ENCODE measurements around the gene TXNDC16. TPM values are rescaled to one million over a fixed set of nuclear protein-coding genes. Genes with fewer than 3 reads are reported as not detected.

Gene TXNDC16
- total RNA-seq, 1 donor, result 9.8 TPM

GRCh38 chr14:52422650-52423356 is 129.5 kb downstream of the TXNDC16 start:
- peak; percentile 66 for DNase-seq (ENCODE audit: insufficient read length, low spot score, missing footprints)
- H3K27me3 ChIP-seq (ENCODE audit: insufficient read depth, low read length), result no peaks in the 10 kb centered on the region
- no peaks in the 10 kb centered on the region for H3K9me3 ChIP-seq (ENCODE audit: low read depth, low read length)
- no peak overlapping the region for H3K4me3 ChIP-seq (ENCODE audit: insufficient read depth, low read length)
- no peak overlapping the region for H3K27ac ChIP-seq (ENCODE audit: low read depth, low read length)
- no peaks in the 10 kb centered on the region for H3K4me1 ChIP-seq (ENCODE audit: insufficient read depth, low read length)
- H2AFZ ChIP-seq (ENCODE audit: low read length), result no peak overlapping the region
- no peak overlapping the region for H3K4me2 ChIP-seq (ENCODE audit: insufficient read depth, low read length)
- H3K36me3 ChIP-seq (ENCODE audit: insufficient read depth, low read length), result no peaks in the 10 kb centered on the region
- no peaks in the 10 kb centered on the region for H3K79me2 ChIP-seq (ENCODE audit: insufficient read depth, low read length)
- no peak for TF ChIP-seq CTCF (IDR thresholded peaks at IDR 0.05; ENCODE audit: extremely low read depth, low read depth, low read length)
- no peaks in the 10 kb centered on the region for H4K20me1 ChIP-seq (ENCODE audit: insufficient read depth, low read length)

GRCh38 chr14:52417139-52417538 is 135.2 kb downstream of the TXNDC16 start:
- Histone ChIP-seq H3K4me3 (ENCODE audit: insufficient read depth, low read length) (no peak overlapping the region), H3K4me1 (ENCODE audit: insufficient read depth, low read length) (peaks cover 7% of the 10 kb centered on the region), H4K20me1 (ENCODE audit: insufficient read depth, low read length) (no peaks in the 10 kb centered on the region), H3K9me3 (ENCODE audit: low read depth, low read length) (no peaks in the 10 kb centered on the region), H3K27me3 (ENCODE audit: insufficient read depth, low read length) (no peaks in the 10 kb centered on the region), H3K27ac (ENCODE audit: low read depth, low read length) (no peak overlapping the region), H3K79me2 (ENCODE audit: insufficient read depth, low read length) (no peaks in the 10 kb centered on the region), H2AFZ (ENCODE audit: low read length) (no peak overlapping the region), H3K36me3 (ENCODE audit: insufficient read depth, low read length) (no peaks in the 10 kb centered on the region), H3K4me2 (ENCODE audit: insufficient read depth, low read length) (no peak overlapping the region)
- DNase-seq (ENCODE audit: insufficient read length, low spot score, missing footprints), result no peak
- TF ChIP-seq CTCF (IDR thresholded peaks at IDR 0.05; ENCODE audit: extremely low read depth, low read depth, low read length), result no peak

DNA sequence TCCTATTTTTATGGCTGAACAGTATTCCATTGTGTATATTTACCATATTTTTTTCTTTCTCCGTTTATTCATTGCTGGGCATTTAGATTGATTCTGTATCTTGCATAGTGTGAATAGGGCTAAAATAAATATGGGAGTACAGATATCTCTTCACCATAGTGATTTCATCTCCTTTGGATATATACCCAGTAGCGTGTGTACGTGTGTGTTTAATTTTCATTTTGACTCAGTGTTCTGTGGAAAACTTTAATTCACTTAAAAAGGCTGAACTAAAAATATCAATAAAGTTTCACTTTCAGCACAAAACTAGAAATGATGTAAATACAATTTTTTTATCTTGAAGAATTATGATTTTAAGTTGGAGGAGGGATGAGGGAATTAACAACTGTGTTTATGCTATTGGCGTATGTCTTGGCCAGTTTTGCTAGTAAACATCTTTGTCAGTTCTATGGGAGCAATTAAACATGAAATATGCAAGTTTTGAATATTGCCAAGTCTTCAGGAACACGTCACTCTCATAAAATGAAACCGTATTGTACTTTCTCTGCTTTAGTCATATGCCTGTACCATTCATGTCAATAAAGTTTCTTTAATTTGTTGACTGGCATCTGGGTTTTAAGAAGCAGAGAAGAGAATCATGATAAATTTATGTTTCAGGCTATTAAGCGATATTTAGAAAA is 138.4 kb downstream of the TXNDC16 start:
- H3K36me3 ChIP-seq (ENCODE audit: insufficient read depth, low read length), result no peaks in the 10 kb centered on the region
- H4K20me1 ChIP-seq (ENCODE audit: insufficient read depth, low read length), result no peaks in the 10 kb centered on the region
- no peaks in the 10 kb centered on the region for H3K79me2 ChIP-seq (ENCODE audit: insufficient read depth, low read length)
- peak overlapping the region; percentile 47 for H3K4me3 ChIP-seq (ENCODE audit: insufficient read depth, low read length)
- DNase-seq (ENCODE audit: insufficient read length, low spot score, missing footprints), result peak; percentile 56
- peak overlapping the region; percentile 60 for H2AFZ ChIP-seq (ENCODE audit: low read length)
- peaks cover 7% of the 10 kb centered on the region for H3K4me1 ChIP-seq (ENCODE audit: insufficient read depth, low read length)
- no peaks in the 10 kb centered on the region for H3K9me3 ChIP-seq (ENCODE audit: low read depth, low read length)
- H3K4me2 ChIP-seq (ENCODE audit: insufficient read depth, low read length), result peak overlapping the region; percentile 71
- TF ChIP-seq CTCF (IDR thresholded peaks at IDR 0.05; ENCODE audit: extremely low read depth, low read depth, low read length), result no peak
- H3K27ac ChIP-seq (ENCODE audit: low read depth, low read length), result peak overlapping the region; percentile 51
- H3K27me3 ChIP-seq (ENCODE audit: insufficient read depth, low read length), result no peaks in the 10 kb centered on the region

- Histone ChIP-seq H3K27me3 (ENCODE audit: insufficient read depth, low read length) (no peaks in the 10 kb centered on the region), H2AFZ (ENCODE audit: low read length) (no peak overlapping the region), H3K4me1 (ENCODE audit: insufficient read depth, low read length) (peaks cover 7% of the 10 kb centered on the region), H4K20me1 (ENCODE audit: insufficient read depth, low read length) (no peaks in the 10 kb centered on the region), H3K4me2 (ENCODE audit: insufficient read depth, low read length) (no peak overlapping the region), H3K9me3 (ENCODE audit: low read depth, low read length) (no peaks in the 10 kb centered on the region), H3K27ac (ENCODE audit: low read depth, low read length) (no peak overlapping the region), H3K4me3 (ENCODE audit: insufficient read depth, low read length) (no peak overlapping the region), H3K79me2 (ENCODE audit: insufficient read depth, low read length) (no peaks in the 10 kb centered on the region), H3K36me3 (ENCODE audit: insufficient read depth, low read length) (no peaks in the 10 kb centered on the region)
- TF ChIP-seq CTCF (IDR thresholded peaks at IDR 0.05; ENCODE audit: extremely low read depth, low read depth, low read length), result no peak
- DNase-seq (ENCODE audit: insufficient read length, low spot score, missing footprints), result no peak
Measured at GRCh38 chr14:52412426-52412825, 139.9 kb downstream of the TXNDC16 start.

All from osteoblast (primary cell).